Karpas-422 (cell line): ENCODE results near the gene OSBPL2. TPM values are rescaled to one million over a fixed set of nuclear protein-coding genes. Genes with fewer than 3 reads are reported as not detected.

Experiments used
- DNase-seq: peaks from one replicate; pipeline ENCODE4 v3.0.0-alpha.2; 2015
- H2AFZ ChIP-seq: fragments of 200-600 bp; sonication (generic); 2 replicates; pipeline ENCODE4 v1.6.1; 2014; ENCODE audit warnings: antibody characterized with exemption, low read length, mixed read lengths
- H3K27ac ChIP-seq: fragments of 200-600 bp; sonication (generic); 2 replicates; pipeline ENCODE4 v1.5.1; 2014; ENCODE audit warnings: mild to moderate bottlenecking, low read length, moderate library complexity
- H3K27me3 ChIP-seq: fragments of 200-600 bp; sonication (generic); 2 replicates; pipeline ENCODE4 v1.6.1; 2014; ENCODE audit warnings: low read length, mixed read lengths
- H3K36me3 ChIP-seq: fragments of 200-600 bp; sonication (generic); 2 replicates; pipeline ENCODE4 v1.6.1; 2014; ENCODE audit warnings: low read length, mixed read lengths; ENCODE audit not compliant: insufficient read depth
- H3K4me1 ChIP-seq: fragments of 200-600 bp; sonication (generic); 2 replicates; pipeline ENCODE4 v1.6.1; 2014; ENCODE audit warnings: mild to moderate bottlenecking, low read length, mixed read lengths
- H3K4me2 ChIP-seq: fragments of 200-600 bp; sonication (generic); 2 replicates; pipeline ENCODE4 v1.6.1; 2014; ENCODE audit warnings: low read length, low read depth, mild to moderate bottlenecking; ENCODE audit not compliant: poor library complexity, severe bottlenecking
- H3K4me3 ChIP-seq: fragments of 200-600 bp; sonication (generic); 2 replicates; pipeline ENCODE4 v1.5.1; 2014; ENCODE audit warnings: mild to moderate bottlenecking, antibody characterized with exemption, low read length, mixed read lengths
- H3K79me2 ChIP-seq: fragments of 200-600 bp; sonication (generic); 2 replicates; pipeline ENCODE4 v1.6.1; 2014; ENCODE audit warnings: mild to moderate bottlenecking, low read length, mixed read lengths
- H3K9ac ChIP-seq: fragments of 200-600 bp; sonication (generic); 2 replicates; pipeline ENCODE4 v1.6.0; 2014; ENCODE audit warnings: low read length
- H3K9me2 ChIP-seq: fragments of 200-600 bp; sonication (generic), shearing (Covaris generic); replicated peaks from 2 replicates; pipeline ENCODE4 v1.6.0; 2014; ENCODE audit warnings: mild to moderate bottlenecking, low read length, moderate library complexity; ENCODE audit not compliant: insufficient read depth
- H3K9me3 ChIP-seq: fragments of 300-700, 200-600 bp; sonication (generic); 2 replicates; pipeline ENCODE4 v1.6.1; 2014; ENCODE audit warnings: low read length, mixed read lengths
- H4K20me1 ChIP-seq: fragments of 200-600 bp; sonication (generic); 2 replicates; pipeline ENCODE4 v1.6.1; 2014; ENCODE audit warnings: mild to moderate bottlenecking, antibody characterized with exemption, low read length, low read depth; ENCODE audit not compliant: insufficient read depth
- total RNA-seq: library from RNA; depleted of rRNA; stranded (reverse); fragments of >200 nt; shearing (Covaris generic); gene quantifications from 2 replicates; pipeline ENCODE4 v1.2.3, GENCODE V29; 2014; ENCODE audit warnings: low replicate concordance

OSBPL2 gene
- total RNA-seq, 1 experiment from 2014 or later: 22.6 TPM

DNA sequence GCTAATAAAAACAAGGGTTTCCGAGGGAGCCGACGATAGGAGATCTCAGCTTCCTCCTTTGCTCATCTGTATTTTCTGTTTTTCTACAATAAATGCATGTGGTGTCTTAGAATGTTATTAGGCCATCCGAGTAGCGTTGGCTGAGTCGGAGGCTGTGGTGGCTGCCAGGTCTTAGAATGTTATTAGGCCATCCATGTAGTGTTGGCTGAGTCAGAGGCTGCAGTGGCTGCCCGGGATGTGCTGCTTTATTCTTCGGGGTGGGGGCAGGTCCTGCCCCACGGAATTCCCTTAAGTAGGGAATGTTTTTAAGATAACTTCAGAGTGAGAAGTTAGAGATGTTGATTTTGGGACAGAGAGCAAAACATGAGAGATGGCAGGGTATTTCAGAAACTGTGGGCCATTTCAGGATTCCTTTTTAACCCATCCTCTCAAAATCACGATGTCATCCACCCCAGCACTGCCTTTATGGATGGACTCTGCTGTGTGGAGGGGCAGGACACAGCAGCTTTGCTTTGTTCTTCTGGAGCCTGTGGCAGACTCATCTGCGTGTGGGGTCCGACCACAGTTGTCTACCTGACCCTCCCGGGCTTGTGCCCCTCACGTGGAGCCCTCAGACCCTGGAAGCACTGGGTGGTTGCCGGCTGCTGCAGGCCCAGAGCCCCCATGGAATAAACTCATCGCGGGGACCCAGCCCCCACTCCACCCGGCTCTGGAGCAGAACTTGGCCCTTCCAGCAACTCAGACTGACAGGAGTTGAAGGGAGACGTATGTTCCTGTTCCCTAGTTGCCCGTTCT, 20.4 kb downstream of the OSBPL2 start:
- Histone ChIP-seq H3K4me1 (no peaks in the 10 kb centered on the region), H3K9me3 (no peaks in the 10 kb centered on the region), H3K4me3 (no peak overlapping the region), H4K20me1 (peaks cover 3% of the 10 kb centered on the region), H3K9me2 (no peaks in the 10 kb centered on the region), H3K27ac (no peak overlapping the region), H3K27me3 (no peaks in the 10 kb centered on the region), H3K4me2 (no peak overlapping the region), H3K9ac (no peak overlapping the region), H3K36me3 (no peaks in the 10 kb centered on the region), H3K79me2 (peaks cover 26% of the 10 kb centered on the region), H2AFZ (no peak overlapping the region)
- DNase-seq: no peak

- Histone ChIP-seq H3K36me3 (no peaks in the 10 kb centered on the region), H3K4me2 (no peak overlapping the region), H3K4me3 (no peak overlapping the region), H3K27me3 (no peaks in the 10 kb centered on the region), H3K27ac (no peak overlapping the region), H3K79me2 (peaks cover 23% of the 10 kb centered on the region), H3K4me1 (no peaks in the 10 kb centered on the region), H4K20me1 (peaks cover 3% of the 10 kb centered on the region), H3K9ac (no peak overlapping the region), H2AFZ (no peak overlapping the region), H3K9me3 (no peaks in the 10 kb centered on the region), H3K9me2 (no peaks in the 10 kb centered on the region)
- DNase-seq: no peak
Measured at GRCh38 chr20:62259294-62259565, 20.9 kb downstream of the OSBPL2 start.

- Histone ChIP-seq H3K9me3 (no peaks in the 10 kb centered on the region), H3K36me3 (peaks cover 4% of the 10 kb centered on the region; the same call in 1 of the 2 replicates), H3K4me3 (no peak overlapping the region), H4K20me1 (no peaks in the 10 kb centered on the region; the same call in 1 of the 2 replicates), H3K9me2 (no peaks in the 10 kb centered on the region), H3K27ac (no peak overlapping the region), H2AFZ (no peak overlapping the region), H3K9ac (no peak overlapping the region), H3K79me2 (peaks cover 5% of the 10 kb centered on the region; the same call in 1 of the 2 replicates), H3K4me2 (no peak overlapping the region), H3K4me1 (no peaks in the 10 kb centered on the region), H3K27me3 (no peaks in the 10 kb centered on the region)
- DNase-seq: no peak
Measured at GRCh38 chr20:62262064-62262463, 23.7 kb downstream of the OSBPL2 start.

DNA sequence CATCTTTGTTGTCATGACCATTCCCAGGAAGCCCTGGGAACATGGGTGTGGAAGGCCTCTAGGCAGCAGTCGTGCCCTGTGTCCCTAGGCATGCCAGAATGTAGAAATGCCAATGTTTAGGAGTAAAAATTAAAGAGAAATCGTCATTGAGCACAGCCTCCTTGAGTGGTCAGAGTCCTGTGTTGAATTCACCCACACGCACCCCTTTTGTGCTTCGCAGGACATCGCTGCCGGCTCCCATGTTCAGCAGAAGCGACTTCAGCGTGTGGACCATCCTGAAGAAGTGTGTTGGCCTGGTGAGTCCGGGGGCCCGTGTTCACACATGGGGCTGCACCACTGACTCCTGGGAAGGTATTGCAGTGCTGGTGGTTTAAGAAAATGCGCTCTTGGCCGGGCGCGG, 25.1 kb downstream of the OSBPL2 start:
- H3K79me2 ChIP-seq: peaks cover 5% of the 10 kb centered on the region; the same call in 1 of the 2 replicates
- H3K36me3 ChIP-seq: peaks cover 4% of the 10 kb centered on the region; the same call in 1 of the 2 replicates
- no peaks in the 10 kb centered on the region; the same call in 1 of the 2 replicates for H4K20me1 ChIP-seq
- H3K27me3 ChIP-seq: no peaks in the 10 kb centered on the region
- H2AFZ ChIP-seq: no peak overlapping the region
- H3K9ac ChIP-seq: no peak overlapping the region
- no peak overlapping the region for H3K27ac ChIP-seq
- H3K9me2 ChIP-seq: no peaks in the 10 kb centered on the region
- H3K4me2 ChIP-seq: no peak overlapping the region
- no peaks in the 10 kb centered on the region for H3K4me1 ChIP-seq
- no peak overlapping the region for H3K4me3 ChIP-seq
- DNase-seq: no peak
- no peaks in the 10 kb centered on the region for H3K9me3 ChIP-seq

DNA sequence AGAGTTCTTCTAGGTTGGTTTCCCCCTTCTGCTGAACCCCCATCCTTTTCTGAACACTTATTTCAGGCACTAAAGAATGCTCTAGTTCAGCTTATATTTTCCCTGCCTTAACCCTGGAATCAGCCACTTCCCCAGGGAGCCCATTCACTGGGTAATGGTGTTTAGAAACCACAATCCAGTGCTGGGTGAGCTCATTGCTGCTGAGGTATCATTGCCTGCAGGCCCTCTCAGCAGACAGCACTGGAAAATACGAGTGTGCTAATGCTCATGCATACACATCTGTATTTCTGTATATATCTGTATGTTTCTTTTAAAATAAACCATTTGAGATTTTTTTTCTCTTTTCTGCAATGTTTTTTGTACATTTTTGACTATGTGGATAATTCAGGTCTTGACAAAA, 27.0 kb downstream of the OSBPL2 start:
- no peak overlapping the region for H3K27ac ChIP-seq
- H3K9ac ChIP-seq: no peak overlapping the region
- no peaks in the 10 kb centered on the region for H3K9me3 ChIP-seq
- H3K4me3 ChIP-seq: no peak overlapping the region
- H3K4me1 ChIP-seq: no peaks in the 10 kb centered on the region
- DNase-seq: no peak
- no peaks in the 10 kb centered on the region for H4K20me1 ChIP-seq
- no peak overlapping the region for H2AFZ ChIP-seq
- H3K79me2 ChIP-seq: no peaks in the 10 kb centered on the region
- no peaks in the 10 kb centered on the region for H3K9me2 ChIP-seq
- no peaks in the 10 kb centered on the region for H3K27me3 ChIP-seq
- H3K36me3 ChIP-seq: peaks cover 4% of the 10 kb centered on the region; the same call in 1 of the 2 replicates
- no peak overlapping the region for H3K4me2 ChIP-seq

DNA sequence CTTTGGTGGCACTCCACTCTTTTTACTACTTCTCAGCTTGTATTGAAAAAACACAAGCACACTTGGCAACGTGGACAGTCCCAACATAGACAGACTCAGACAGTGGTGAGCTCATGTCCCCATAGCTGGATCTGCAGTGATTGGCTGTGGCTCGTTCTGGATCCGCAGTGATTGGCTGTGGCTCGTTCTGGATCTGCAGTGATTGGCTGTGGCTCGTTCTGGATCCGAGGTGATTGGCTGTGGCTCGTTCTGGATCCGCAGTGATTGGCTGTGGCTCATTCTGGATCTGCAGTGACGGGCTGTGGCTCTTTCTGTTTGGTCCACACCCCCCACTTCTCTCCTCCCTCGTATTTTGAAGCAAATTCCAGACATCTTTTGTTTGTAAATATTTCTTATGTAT, 28.0 kb downstream of the OSBPL2 start:
- Histone ChIP-seq H3K4me2 (no peak overlapping the region), H3K9me3 (no peaks in the 10 kb centered on the region), H3K27me3 (no peaks in the 10 kb centered on the region), H3K27ac (no peak overlapping the region), H3K79me2 (no peaks in the 10 kb centered on the region), H3K4me1 (no peaks in the 10 kb centered on the region), H3K9ac (no peak overlapping the region), H3K4me3 (no peak overlapping the region), H2AFZ (no peak overlapping the region), H3K9me2 (no peaks in the 10 kb centered on the region), H4K20me1 (no peaks in the 10 kb centered on the region), H3K36me3 (peaks cover 4% of the 10 kb centered on the region; the same call in 1 of the 2 replicates)
- DNase-seq: peak; percentile 73

DNA sequence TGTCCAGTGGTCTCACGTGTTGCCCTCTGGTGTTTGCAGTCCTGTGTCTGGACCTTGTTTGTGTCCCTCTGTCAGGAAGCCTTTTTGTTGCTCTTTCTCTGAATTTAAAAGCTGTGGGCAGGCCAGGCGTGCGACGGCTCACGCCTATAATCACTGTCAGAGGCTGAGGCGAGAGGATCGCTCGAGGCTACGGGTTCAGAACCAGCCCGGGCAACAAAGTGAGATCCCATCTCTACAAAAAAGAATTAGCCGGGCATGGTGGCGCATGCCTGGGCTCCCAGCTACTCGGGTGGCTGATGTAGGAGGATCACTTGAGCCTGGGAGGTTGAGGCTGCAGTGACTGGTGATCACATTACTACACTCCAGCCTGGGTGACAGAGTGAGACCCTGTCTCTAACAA, 28.5 kb downstream of the OSBPL2 start:
- no peak overlapping the region for H3K9ac ChIP-seq
- no peaks in the 10 kb centered on the region for H4K20me1 ChIP-seq
- no peaks in the 10 kb centered on the region for H3K9me2 ChIP-seq
- no peak overlapping the region for H3K27ac ChIP-seq
- no peaks in the 10 kb centered on the region for H3K79me2 ChIP-seq
- no peaks in the 10 kb centered on the region for H3K9me3 ChIP-seq
- H2AFZ ChIP-seq: no peak overlapping the region
- no peak overlapping the region for H3K4me2 ChIP-seq
- H3K36me3 ChIP-seq: peaks cover 4% of the 10 kb centered on the region; the same call in 1 of the 2 replicates
- H3K4me1 ChIP-seq: no peaks in the 10 kb centered on the region
- no peaks in the 10 kb centered on the region for H3K27me3 ChIP-seq
- no peak for DNase-seq
- H3K4me3 ChIP-seq: no peak overlapping the region

DNA sequence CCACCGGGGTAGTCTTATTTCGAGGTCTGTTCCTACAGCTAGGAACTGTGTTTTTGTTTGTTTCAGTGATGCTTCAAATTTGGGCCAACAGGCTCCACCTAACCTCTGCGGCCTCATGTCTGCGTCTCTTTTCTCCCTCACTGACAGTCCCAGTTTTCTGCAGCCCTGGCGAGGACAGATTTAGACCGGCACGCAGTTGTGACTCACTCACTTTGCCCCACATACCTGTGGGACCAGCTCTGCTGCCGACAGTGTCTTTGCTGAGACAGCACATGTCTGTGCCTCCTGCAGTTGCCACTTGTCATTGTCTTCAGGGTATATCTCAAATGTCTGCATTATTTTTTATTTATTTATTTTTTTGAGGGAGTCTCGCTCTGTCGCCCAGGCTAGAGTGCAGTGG, 29.2 kb downstream of the OSBPL2 start:
- Histone ChIP-seq H3K27me3 (no peaks in the 10 kb centered on the region), H3K9ac (no peak overlapping the region), H3K4me3 (no peak overlapping the region), H3K27ac (no peak overlapping the region), H2AFZ (no peak overlapping the region), H3K79me2 (no peaks in the 10 kb centered on the region), H4K20me1 (no peaks in the 10 kb centered on the region), H3K4me2 (no peak overlapping the region), H3K36me3 (peaks cover 4% of the 10 kb centered on the region; the same call in 1 of the 2 replicates), H3K4me1 (no peaks in the 10 kb centered on the region), H3K9me3 (no peaks in the 10 kb centered on the region), H3K9me2 (no peaks in the 10 kb centered on the region)
- no peak for DNase-seq
